SH-SY5Y (cell line): Measurements from ENCODE around the gene VAV3.

Experiments used
- GATA2 ChIP-seq: IDR thresholded peaks from 2 replicates; pipeline ENCODE4 v1.6.1; 2011; ENCODE audit warnings: mild to moderate bottlenecking, low read depth, low read length
- GATA3 ChIP-seq: IDR thresholded peaks from 2 replicates; pipeline ENCODE4 v1.6.1; 2011; ENCODE audit warnings: low read depth, mild to moderate bottlenecking, low read length, moderate library complexity

Gene VAV3

DNA sequence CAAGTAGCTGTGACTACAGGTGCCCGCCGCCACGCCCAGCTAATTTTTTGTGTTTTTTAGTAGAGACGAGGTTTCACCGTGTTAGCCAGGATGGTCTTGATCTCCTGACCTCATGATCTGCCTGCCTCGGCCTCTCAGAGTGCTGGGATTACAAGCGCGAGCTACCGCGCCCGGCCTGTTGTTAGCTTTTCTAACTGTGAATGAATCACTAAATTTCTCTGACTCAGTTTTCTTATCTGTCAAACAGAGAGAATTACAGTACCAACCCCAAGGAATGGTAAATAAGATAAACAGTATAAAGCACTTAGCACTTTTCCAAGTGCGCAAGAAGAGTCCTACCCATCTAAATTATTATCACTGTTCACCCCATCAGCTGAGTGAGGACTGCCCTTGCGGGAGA, 193.6 kb downstream of the VAV3 start:
- TF ChIP-seq GATA2 (no peak), GATA3 (no peak)

DNA sequence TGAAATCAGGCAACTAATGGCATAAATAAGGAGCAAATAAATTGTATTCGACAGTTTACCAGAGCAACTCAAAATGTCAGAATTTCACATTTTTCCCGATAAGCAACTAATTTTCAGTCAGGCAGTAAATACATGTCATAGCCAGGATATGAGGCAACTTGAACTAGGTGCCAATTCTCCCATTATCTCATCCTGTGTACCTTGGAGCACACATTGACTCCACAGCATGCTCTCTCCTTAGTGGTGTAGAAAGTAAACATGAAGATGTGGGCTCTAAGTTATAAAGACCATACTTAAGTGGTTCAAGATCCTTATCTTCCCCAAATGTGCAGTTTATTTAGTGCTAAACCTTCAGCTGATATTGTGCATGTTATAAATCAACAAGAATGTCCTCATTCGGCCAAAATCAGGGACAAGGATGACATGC, 197.8 kb downstream of the VAV3 start:
- TF ChIP-seq GATA3, result no peak
- TF ChIP-seq GATA2, result no peak; the same call in 1 of the 2 replicates

DNA sequence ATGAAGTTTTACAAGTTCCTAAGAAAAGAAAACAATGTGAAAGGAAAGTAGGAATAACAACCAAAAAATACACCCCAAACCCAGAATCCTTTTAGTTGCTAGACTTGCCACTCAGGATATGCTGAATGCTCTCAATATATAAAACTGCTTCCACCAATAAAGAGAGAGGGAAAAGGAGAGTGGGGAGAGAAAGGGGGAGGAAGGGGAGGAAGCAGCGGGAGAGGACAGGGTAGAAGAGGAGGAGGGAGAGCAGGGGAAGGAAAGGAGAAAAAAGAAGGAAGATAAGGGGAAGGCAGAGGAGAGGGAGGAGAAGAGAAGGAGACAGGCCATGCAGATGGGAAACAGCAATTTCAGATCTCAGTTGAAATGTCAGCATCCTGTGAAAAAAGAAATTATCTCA, 198.4 kb downstream of the VAV3 start:
- TF ChIP-seq GATA2 (no peak), GATA3 (no peak)

- TF ChIP-seq GATA2, result no peak
- TF ChIP-seq GATA3, result no peak
These were observed 202.1 kb downstream of the VAV3 start for GRCh38 chr1:107762751-107763390.

DNA sequence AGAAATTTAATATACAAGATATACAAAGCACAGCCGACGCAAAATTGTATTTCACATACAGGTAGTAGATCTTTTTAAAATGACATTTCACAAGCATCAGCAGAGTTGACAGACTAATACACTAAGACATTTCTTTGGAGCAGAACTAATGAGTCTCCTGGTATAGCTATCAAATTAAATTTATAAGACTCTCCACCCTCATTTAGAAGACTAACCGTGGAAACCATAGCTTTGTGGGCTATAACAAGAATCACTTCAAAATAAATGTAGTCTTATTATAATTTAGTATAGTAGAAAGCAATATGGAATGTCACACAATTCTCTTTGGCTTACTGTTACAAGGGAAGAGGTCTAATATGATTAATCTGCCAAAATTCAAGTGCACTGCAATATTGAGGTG, 204.9 kb downstream of the VAV3 start:
- TF ChIP-seq GATA2 (no peak), GATA3 (no peak)

DNA sequence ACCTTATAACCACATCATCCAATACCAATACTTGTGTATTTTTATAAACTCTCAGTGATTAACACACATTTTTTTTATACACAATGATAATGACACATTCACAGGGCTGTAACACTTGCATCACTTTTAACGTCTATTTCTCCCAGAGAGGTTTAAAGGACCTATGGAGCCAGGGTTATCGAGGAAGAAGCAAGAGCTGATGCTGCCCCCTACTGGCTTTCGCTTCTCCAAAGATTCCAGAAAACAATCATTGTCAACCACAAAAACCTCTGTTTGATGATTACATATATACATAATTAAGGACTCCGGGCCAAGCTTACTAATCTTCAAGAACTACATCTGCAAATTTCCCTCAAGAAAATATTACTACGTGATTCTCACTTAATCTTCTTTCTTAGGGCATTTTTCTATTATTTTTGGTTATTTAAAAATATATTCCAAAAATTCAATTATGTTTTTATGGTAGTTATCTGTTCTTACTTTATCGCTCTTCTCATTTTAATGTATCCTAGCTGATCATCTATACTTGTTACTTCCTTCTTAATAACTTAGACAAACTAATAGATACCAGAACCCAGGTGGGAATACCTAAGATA, 214.5 kb downstream of the VAV3 start:
- TF ChIP-seq GATA3, result no peak
- TF ChIP-seq GATA2, result no peak

GRCh38 chr1:107748531-107748930, 216.4 kb downstream of the VAV3 start:
- no peak for TF ChIP-seq GATA3
- TF ChIP-seq GATA2, result no peak

DNA sequence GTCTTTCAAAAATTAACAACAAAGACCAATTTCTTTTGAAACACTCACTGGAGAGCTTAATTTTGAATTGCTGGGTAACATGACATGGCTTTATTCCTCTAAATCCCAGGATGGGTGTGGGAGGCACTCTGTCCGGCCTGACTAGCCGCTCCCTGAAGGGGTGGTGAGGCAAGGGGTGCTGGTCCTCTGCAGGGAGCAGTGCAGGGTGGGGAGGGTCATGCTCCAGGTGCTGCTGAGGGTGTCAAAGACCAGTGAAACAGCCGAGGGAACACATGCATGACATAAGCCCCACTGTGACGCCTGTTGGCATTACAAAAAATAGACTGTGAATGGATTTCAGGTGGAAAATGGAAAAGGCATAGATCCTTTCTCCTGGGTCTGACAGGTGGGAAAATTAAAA, 223.7 kb downstream of the VAV3 start:
- TF ChIP-seq GATA3 (no peak), GATA2 (no peak)

- TF ChIP-seq GATA2 (no peak), GATA3 (no peak)
These were observed 224.4 kb downstream of the VAV3 start for GRCh38 chr1:107740579-107740978.

DNA sequence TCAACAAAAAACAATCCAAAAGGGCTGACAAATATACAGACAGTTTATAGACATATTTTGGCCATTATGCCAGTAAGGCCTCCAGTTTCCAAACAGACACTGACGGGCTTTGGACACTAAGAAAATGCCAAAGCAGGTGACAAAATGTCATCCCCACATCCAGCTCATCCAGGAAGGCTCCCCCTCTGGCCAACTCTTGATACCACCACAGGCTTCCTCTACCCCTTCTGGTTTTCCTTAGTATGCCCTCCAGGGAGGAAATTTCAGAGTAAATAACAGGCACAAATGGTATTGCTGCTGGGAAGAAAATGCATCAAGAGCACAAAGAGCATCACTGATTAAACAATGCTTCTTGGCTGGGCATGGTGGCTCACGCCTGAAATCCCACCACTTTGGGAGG, 225.3 kb downstream of the VAV3 start:
- TF ChIP-seq GATA2, result no peak
- TF ChIP-seq GATA3, result no peak

DNA sequence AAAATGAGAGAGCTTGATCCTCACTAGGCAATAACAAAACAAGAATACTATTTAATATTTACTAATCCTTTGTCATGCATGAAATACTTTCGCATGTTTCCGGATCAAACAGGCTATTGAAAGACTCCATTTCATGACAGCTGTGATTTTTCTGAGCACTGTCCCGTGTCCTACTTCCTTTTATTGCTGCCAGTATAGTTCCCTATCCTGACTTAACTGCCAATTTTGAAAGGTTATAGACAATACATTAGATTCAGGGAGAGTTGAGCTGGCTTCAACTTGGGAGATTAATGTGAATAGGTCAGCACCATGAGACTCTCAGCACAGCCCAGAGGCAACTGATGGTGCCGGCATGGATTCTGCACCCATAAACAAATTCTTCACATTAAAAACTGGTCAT, 225.8 kb downstream of the VAV3 start:
- no peak for TF ChIP-seq GATA2
- no peak for TF ChIP-seq GATA3

DNA sequence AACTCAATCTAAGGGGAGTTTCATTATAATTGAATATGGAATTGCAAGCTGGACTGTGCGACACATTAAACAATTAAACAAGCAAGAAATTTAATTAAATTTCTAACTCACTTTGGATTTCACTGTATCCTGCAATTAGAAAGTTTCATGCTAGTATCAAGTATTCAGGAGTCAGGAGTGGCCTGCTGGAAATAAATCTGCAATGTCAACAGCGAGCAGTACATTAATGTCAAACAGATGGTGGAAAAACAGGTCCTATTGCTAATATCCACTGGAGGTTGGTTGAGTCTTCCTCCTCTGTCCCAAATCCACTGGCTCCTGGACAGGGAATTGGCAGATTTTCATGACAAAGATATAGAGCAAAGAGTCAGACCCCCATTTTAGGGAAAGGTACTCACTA, 237.1 kb downstream of the VAV3 start:
- no peak for TF ChIP-seq GATA3
- no peak for TF ChIP-seq GATA2

GRCh38 chr1:107726860-107727259, 238.1 kb downstream of the VAV3 start:
- no peak for TF ChIP-seq GATA3
- no peak for TF ChIP-seq GATA2

DNA sequence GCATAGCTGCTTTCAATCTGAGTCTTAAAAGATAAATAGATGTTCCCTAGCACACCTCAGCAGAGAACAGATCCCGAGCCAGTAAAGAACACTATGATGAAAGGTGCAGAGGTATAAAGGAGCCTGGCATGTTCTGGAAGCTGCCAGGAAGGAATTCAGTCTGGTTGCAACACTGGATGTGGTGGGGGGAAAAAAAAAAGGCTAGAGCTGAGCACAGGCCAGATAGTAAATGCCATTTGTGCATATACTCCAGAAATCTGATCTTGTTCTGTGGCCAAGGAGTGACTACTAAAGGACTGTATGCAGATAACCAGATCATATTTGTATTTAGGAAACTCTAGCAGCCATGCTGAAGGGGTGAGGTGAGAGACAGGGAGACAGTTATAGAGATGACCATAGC, 240.3 kb downstream of the VAV3 start:
- no peak for TF ChIP-seq GATA2
- TF ChIP-seq GATA3, result no peak

- no peak for TF ChIP-seq GATA3
- TF ChIP-seq GATA2, result no peak
These were observed 255.0 kb downstream of the VAV3 start for GRCh38 chr1:107710005-107710404.
